ENCODE measurements around the gene WDR77. TPM values are rescaled to one million over a fixed set of nuclear protein-coding genes. Genes with fewer than 3 reads are reported as not detected.

Gene WDR77
- total RNA-seq, 6 donors from 2014 or later = 11.3 to 32.2 (median 22.1) TPM

GRCh38 chr1:111484391-111485026 lies 35.5 kb upstream of the WDR77 start:
- ATAC-seq (ENCODE audit: low FRiP score in 2 of 2) (no peak), DNase-seq (no peak)
- TF ChIP-seq POLR2A (IDR thresholded peaks at IDR 0.05) (no peak), EP300 (IDR thresholded peaks at IDR 0.05) (no peak), POLR2AphosphoS5 (IDR thresholded peaks at IDR 0.05) (no peak), CTCF (IDR thresholded peaks at IDR 0.05) (no peak)
- Histone ChIP-seq H3K27me3 (no peaks in the 10 kb centered on the region), H3K36me3 (no peaks in the 10 kb centered on the region), H3K4me3 (no peak overlapping the region), H3K4me1 (peaks cover 0 to 14% (median 6%) of the 10 kb centered on the region in 4 donors), H3K27ac (peak overlapping the region in 1 of 4 donors; percentile 21), H3K9me3 (no peaks in the 10 kb centered on the region)

- DNase-seq (no peak), ATAC-seq (ENCODE audit: low FRiP score in 2 of 2) (no peak)
- no peaks in the 10 kb centered on the region for H3K36me3 ChIP-seq
- TF ChIP-seq CTCF (IDR thresholded peaks at IDR 0.05) (peak in 1 of 6 experiments; percentile 7), POLR2A (IDR thresholded peaks at IDR 0.05) (no peak), POLR2AphosphoS5 (IDR thresholded peaks at IDR 0.05) (no peak)
- H3K4me1 ChIP-seq = peaks cover 0 to 14% (median 6%) of the 10 kb centered on the region in 4 donors
- WGBS, 2 donors = 58 to 81% methylated on average over 2 of the region's 2 CpGs
- no peak overlapping the region for H3K4me3 ChIP-seq
- no peaks in the 10 kb centered on the region for H3K9me3 ChIP-seq
- H3K27ac ChIP-seq = no peak overlapping the region
- H3K27me3 ChIP-seq = no peaks in the 10 kb centered on the region
These were observed 34.8 kb upstream of the WDR77 start for GRCh38 chr1:111483876-111484275.

- no peak overlapping the region for H3K4me3 ChIP-seq
- no peaks in the 10 kb centered on the region for H3K9me3 ChIP-seq
- H3K27ac ChIP-seq = no peak overlapping the region
- H3K36me3 ChIP-seq = peaks cover 0 to 4% (median under 1%) of the 10 kb centered on the region in 4 donors
- peaks cover 0 to 9% (median 6%) of the 10 kb centered on the region in 4 donors for H3K4me1 ChIP-seq
- no peaks in the 10 kb centered on the region for H3K27me3 ChIP-seq
- DNase-seq (no peak), ATAC-seq (ENCODE audit: low FRiP score in 2 of 2) (no peak)
- WGBS, 2 donors = 70 to 78% methylated on average over 3 of the region's 3 CpGs
- TF ChIP-seq EP300 (IDR thresholded peaks at IDR 0.05) = no peak
- TF ChIP-seq POLR2A (IDR thresholded peaks at IDR 0.05) = no peak
- TF ChIP-seq CTCF (IDR thresholded peaks at IDR 0.05) = no peak
- no peak for TF ChIP-seq POLR2AphosphoS5 (IDR thresholded peaks at IDR 0.05)
These were observed 34.1 kb upstream of the WDR77 start for GRCh38 chr1:111483166-111483565.

DNA sequence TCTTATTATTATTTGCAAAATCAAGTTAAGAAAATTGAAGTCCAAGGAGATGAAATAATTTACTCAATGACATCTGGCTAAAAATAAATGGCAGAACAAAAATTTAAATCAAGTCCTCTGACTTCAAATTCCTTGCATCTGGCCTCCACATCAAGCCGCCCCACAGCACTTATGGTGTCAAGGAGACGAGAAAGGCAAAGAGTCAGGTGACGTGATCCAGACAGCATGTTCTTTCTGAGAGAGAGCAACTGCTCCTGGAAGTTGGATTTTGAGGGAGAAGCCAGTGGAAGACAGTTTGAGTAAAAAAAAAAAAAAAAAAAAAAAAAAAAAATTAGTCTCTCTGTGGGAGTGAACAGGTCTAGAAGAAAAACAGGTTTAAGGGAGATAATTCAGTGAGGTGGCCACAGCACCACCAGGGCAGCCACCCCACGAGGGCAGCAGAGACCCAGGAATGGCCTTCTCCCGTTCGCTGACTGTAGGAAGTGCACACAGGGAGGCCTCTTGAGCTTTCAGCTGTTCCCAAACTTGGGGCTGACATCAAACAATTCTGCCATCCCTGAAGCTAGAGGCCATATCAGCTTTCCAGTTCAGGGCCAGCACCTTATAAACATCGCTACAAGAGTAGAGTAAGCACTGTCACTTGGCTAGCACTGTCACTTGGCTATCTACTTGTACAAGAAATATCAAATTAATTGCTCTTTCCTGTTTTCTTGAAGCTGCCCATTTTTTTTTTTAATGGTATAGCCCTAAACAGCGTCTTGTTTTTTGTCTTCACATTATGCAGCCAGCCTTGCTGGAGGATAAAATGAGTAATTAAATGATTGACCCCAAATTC lies 32.5 kb upstream of the WDR77 start:
- Histone ChIP-seq H3K4me3 (no peak overlapping the region), H3K27ac (peak overlapping the region in 2 of 4 donors; percentile 2 to 28), H3K4me1 (peaks cover 0 to 8% (median 6%) of the 10 kb centered on the region in 4 donors), H3K36me3 (peaks cover 0 to 11% (median 1%) of the 10 kb centered on the region in 4 donors), H3K9me3 (no peaks in the 10 kb centered on the region), H3K27me3 (no peaks in the 10 kb centered on the region)
- DNase-seq (peak; percentile 77 to 90), ATAC-seq (ENCODE audit: low FRiP score in 2 of 2) (peak; percentile 92 to 95)
- 27 to 44% methylated on average over 8 of the region's 8 CpGs for WGBS, 2 donors
- TF ChIP-seq CTCF (IDR thresholded peaks at IDR 0.05) (peak; percentile 62 to 81 (median 65)), POLR2A (IDR thresholded peaks at IDR 0.05) (no peak)
